ENCODE data around the gene UIMC1. TPM values are rescaled to one million over a fixed set of nuclear protein-coding genes. Genes with fewer than 3 reads are reported as not detected.

UIMC1 gene
- total RNA-seq, 2 experiments from 2014 or later: 52.8 to 54.1 TPM

DNA sequence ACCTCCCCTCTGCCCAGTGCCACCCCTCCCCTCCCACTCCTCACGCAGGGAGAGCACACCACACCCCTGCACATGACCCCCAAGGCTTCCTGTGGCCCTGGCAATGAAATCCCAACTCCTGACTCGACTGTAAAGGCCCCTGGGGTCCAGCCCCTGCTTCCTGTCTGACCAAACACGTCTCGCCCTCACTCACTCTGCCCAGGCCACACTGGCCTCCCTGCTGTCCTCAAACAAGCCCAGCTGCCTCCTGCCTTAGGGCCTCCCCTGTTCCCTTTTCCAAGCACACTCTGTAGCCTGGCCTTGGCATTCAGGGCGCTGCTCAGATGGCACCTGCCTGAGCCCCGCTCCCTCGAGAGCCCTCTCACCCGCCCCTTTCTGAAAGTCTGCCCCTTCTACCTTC is 149.8 kb downstream of the UIMC1 start:
- POLR2A ChIA-PET: no interaction called here
- peaks cover 7% of the 10 kb centered on the region for H3K27me3 Mint-ChIP-seq
- DNase-seq (no peak), ATAC-seq (ENCODE audit: low read depth) (no peak)
- no peak overlapping the region for H3K27ac Mint-ChIP-seq
- H3K4me1 Mint-ChIP-seq: no peaks in the 10 kb centered on the region
- H3K4me3 Mint-ChIP-seq: no peak overlapping the region
- no peaks in the 10 kb centered on the region for H3K9me3 Mint-ChIP-seq
- H3K36me3 Mint-ChIP-seq: no peaks in the 10 kb centered on the region

DNA sequence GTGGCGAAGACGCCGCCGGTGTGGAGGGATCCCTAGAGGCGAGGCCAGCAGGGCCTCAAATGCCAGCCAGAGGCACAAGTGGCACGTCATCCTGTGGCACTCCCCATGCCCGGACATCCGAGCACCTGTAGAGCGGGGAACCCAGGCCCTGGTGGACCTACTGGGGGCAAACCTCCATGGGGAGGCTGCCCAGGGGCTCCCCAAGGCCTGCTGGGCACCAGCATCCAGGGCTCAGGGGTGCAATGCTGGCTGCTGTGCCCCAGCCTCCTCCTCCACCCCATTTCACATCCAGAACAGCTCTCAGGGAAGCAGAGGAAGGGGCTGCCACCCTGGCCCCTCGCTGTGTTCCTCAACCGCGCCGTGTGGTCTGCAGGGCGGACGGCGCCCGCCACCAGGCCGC is 151.0 kb downstream of the UIMC1 start:
- Mint-ChIP-seq H3K4me3 (no peak overlapping the region), H3K9me3 (no peaks in the 10 kb centered on the region), H3K36me3 (no peaks in the 10 kb centered on the region), H3K4me1 (no peaks in the 10 kb centered on the region), H3K27ac (no peak overlapping the region), H3K27me3 (peaks cover 7% of the 10 kb centered on the region)
- POLR2A ChIA-PET: no interaction called here
- ATAC-seq (ENCODE audit: low read depth): no peak
- DNase-seq: no peak

Other genes starting within 250 kb of the UIMC1 start
- not detected for gene UNC5A, start 196.2 kb downstream of the UIMC1 start, total RNA-seq
- 1 to 10 TPM; 1.3 to 2.3 TPM for gene HK3, start 107.4 kb downstream of the UIMC1 start, total RNA-seq
- 10 to 100 TPM; 21.7 to 30.7 TPM for gene ZNF346, start 15.9 kb upstream of the UIMC1 start, total RNA-seq
- 1 to 10 TPM; 1.9 to 2.3 TPM for gene FGFR4, start 80.1 kb upstream of the UIMC1 start, total RNA-seq
- 100 to 1,000 TPM in 1 of 2 experiments, 10 to 100 TPM in 1; 96.2 to 101 TPM for gene NSD1, start 127.0 kb upstream of the UIMC1 start, total RNA-seq

Data from activated naive CD8-positive, alpha-beta T cell treated with anti-CD3 and anti-CD28 coated beads, Interleukin-2, amount 10 ng/mL, durations not matched to agents 7 days and 5 days (primary cell).